ENCODE results near the gene ABLIM1.

Gene ABLIM1

GRCh38 chr10:114483575-114483974, 174.5 kb downstream of the ABLIM1 start:
- no peak for FAIRE-seq

- peak; percentile 41 for FAIRE-seq
Observed at GRCh38 chr10:114482480-114483304, 175.4 kb downstream of the ABLIM1 start.

GRCh38 chr10:114481055-114481454, 177.0 kb downstream of the ABLIM1 start:
- no peak for FAIRE-seq

GRCh38 chr10:114479836-114480235, 178.2 kb downstream of the ABLIM1 start:
- no peak for FAIRE-seq

- FAIRE-seq = no peak
Observed at GRCh38 chr10:114479307-114479706, 178.8 kb downstream of the ABLIM1 start.

GRCh38 chr10:114478281-114478680, 179.8 kb downstream of the ABLIM1 start:
- no peak for FAIRE-seq

- no peak for FAIRE-seq
Observed at GRCh38 chr10:114477285-114477684, 180.8 kb downstream of the ABLIM1 start.

- FAIRE-seq = no peak
Observed at GRCh38 chr10:114474989-114475388, 183.1 kb downstream of the ABLIM1 start.

- no peak for FAIRE-seq
Observed at GRCh38 chr10:114473776-114474175, 184.3 kb downstream of the ABLIM1 start.

GRCh38 chr10:114472877-114473253, 185.2 kb downstream of the ABLIM1 start:
- FAIRE-seq = no peak

- no peak for FAIRE-seq
Observed at GRCh38 chr10:114471906-114472876, 185.9 kb downstream of the ABLIM1 start.

- peak; percentile 96 for FAIRE-seq
Observed at GRCh38 chr10:114470956-114471905, 186.8 kb downstream of the ABLIM1 start.

GRCh38 chr10:114470361-114470760, 187.7 kb downstream of the ABLIM1 start:
- no peak for FAIRE-seq

- no peak for FAIRE-seq
Observed at GRCh38 chr10:114458955-114459354, 199.1 kb downstream of the ABLIM1 start.

- FAIRE-seq = no peak
Observed at GRCh38 chr10:114458216-114458920, 199.7 kb downstream of the ABLIM1 start.

GRCh38 chr10:114453576-114453975, 204.5 kb downstream of the ABLIM1 start:
- no peak for FAIRE-seq

- FAIRE-seq = no peak
Observed at GRCh38 chr10:114448897-114449296, 209.2 kb downstream of the ABLIM1 start.

GRCh38 chr10:114445332-114445731, 212.7 kb downstream of the ABLIM1 start:
- no peak for FAIRE-seq

- no peak for FAIRE-seq
Observed at GRCh38 chr10:114444819-114445218, 213.3 kb downstream of the ABLIM1 start.

GRCh38 chr10:114442091-114442630, 215.9 kb downstream of the ABLIM1 start:
- no peak for FAIRE-seq

GRCh38 chr10:114441107-114441506, 217.0 kb downstream of the ABLIM1 start:
- FAIRE-seq = no peak
